HFFc6 (cell line): ENCODE data around the gene FCGR3A. TPM values are rescaled to one million over a fixed set of nuclear protein-coding genes. Genes with fewer than 3 reads are reported as not detected.

Experiments used
- DNase-seq: peaks from one replicate; pipeline ENCODE4 v3.0.0-alpha.2; 2018
- H3K27ac Mint-ChIP-seq: 2 replicates; pipeline ENCODE4 v1.8.0; 2020; ENCODE audit warnings: mild to moderate bottlenecking, mixed read lengths
- H3K27me3 Mint-ChIP-seq: 2 replicates; pipeline ENCODE4 v1.8.0; 2021; ENCODE audit warnings: mild to moderate bottlenecking, moderate library complexity, mixed read lengths; ENCODE audit not compliant: insufficient read depth
- H3K36me3 Mint-ChIP-seq: 2 replicates; pipeline ENCODE4 v1.8.0; 2021; ENCODE audit warnings: low read depth, mixed read lengths
- H3K4me1 Mint-ChIP-seq: 2 replicates; pipeline ENCODE4 v1.8.0; 2020; ENCODE audit warnings: low read depth, mixed read lengths
- H3K4me3 Mint-ChIP-seq: 2 replicates; pipeline ENCODE4 v1.8.0; 2020; ENCODE audit warnings: mild to moderate bottlenecking, moderate library complexity, mixed read lengths
- H3K9me3 Mint-ChIP-seq: 2 replicates; pipeline ENCODE4 v1.8.0; 2020; ENCODE audit warnings: mild to moderate bottlenecking, mixed read lengths
- CTCF ChIP-seq: fragments of 200-600 bp; sonication (generic); IDR thresholded peaks from 2 replicates; pipeline ENCODE4 v1.5.0; 2021; ENCODE audit warnings: antibody characterized with exemption, mild to moderate bottlenecking
- total RNA-seq, 6 experiments: library from RNA; stranded (reverse); fragmentation: NEBNext Ultra II Directional; extraction: Animal tissue kit (Norgen Biotek cat#: 25700); gene quantifications; 2 replicates in 1 of 6; 3 replicates in 5 of 6; pipeline ENCODE4 v1.2.3, GENCODE V29; 2021

The FCGR3A gene
- total RNA-seq, 6 experiments from 2014 or later = not detected

- peaks cover 10% of the 10 kb centered on the region for H3K4me1 Mint-ChIP-seq
- H3K27ac Mint-ChIP-seq = no peak overlapping the region
- H3K36me3 Mint-ChIP-seq = no peaks in the 10 kb centered on the region
- peaks cover 14% of the 10 kb centered on the region for H3K27me3 Mint-ChIP-seq
- no peaks in the 10 kb centered on the region for H3K9me3 Mint-ChIP-seq
- no peak for DNase-seq
- no peak overlapping the region for H3K4me3 Mint-ChIP-seq
- no peak for TF ChIP-seq CTCF
Measured at GRCh38 chr1:161505686-161506085, 43.9 kb downstream of the FCGR3A start.

- no peak for TF ChIP-seq CTCF
- H3K27me3 Mint-ChIP-seq = peaks cover 21% of the 10 kb centered on the region
- H3K27ac Mint-ChIP-seq = no peak overlapping the region
- no peaks in the 10 kb centered on the region for H3K36me3 Mint-ChIP-seq
- peaks cover 10% of the 10 kb centered on the region for H3K4me1 Mint-ChIP-seq
- H3K9me3 Mint-ChIP-seq = no peaks in the 10 kb centered on the region
- no peak for DNase-seq
- H3K4me3 Mint-ChIP-seq = no peak overlapping the region
Measured at GRCh38 chr1:161503394-161503748, 46.2 kb downstream of the FCGR3A start.

- Mint-ChIP-seq H3K36me3 (no peaks in the 10 kb centered on the region), H3K27ac (no peak overlapping the region), H3K27me3 (peaks cover 21% of the 10 kb centered on the region), H3K4me1 (peaks cover 10% of the 10 kb centered on the region), H3K4me3 (no peak overlapping the region), H3K9me3 (no peaks in the 10 kb centered on the region)
- no peak for TF ChIP-seq CTCF
- peak; percentile 9 for DNase-seq
Measured at GRCh38 chr1:161502641-161503393, 46.8 kb downstream of the FCGR3A start.

GRCh38 chr1:161502181-161502580, 47.4 kb downstream of the FCGR3A start:
- DNase-seq = no peak
- no peaks in the 10 kb centered on the region for H3K9me3 Mint-ChIP-seq
- no peaks in the 10 kb centered on the region for H3K36me3 Mint-ChIP-seq
- peaks cover 17% of the 10 kb centered on the region for H3K27me3 Mint-ChIP-seq
- H3K4me1 Mint-ChIP-seq = peaks cover 10% of the 10 kb centered on the region
- no peak overlapping the region for H3K4me3 Mint-ChIP-seq
- no peak for TF ChIP-seq CTCF
- H3K27ac Mint-ChIP-seq = no peak overlapping the region

GRCh38 chr1:161501234-161501633, 48.4 kb downstream of the FCGR3A start:
- H3K4me3 Mint-ChIP-seq = no peak overlapping the region
- no peaks in the 10 kb centered on the region for H3K9me3 Mint-ChIP-seq
- H3K27me3 Mint-ChIP-seq = peaks cover 19% of the 10 kb centered on the region
- no peak for TF ChIP-seq CTCF
- peaks cover 1% of the 10 kb centered on the region; the same call in 1 of the 2 replicates for H3K4me1 Mint-ChIP-seq
- DNase-seq = no peak
- H3K36me3 Mint-ChIP-seq = no peaks in the 10 kb centered on the region
- H3K27ac Mint-ChIP-seq = no peak overlapping the region
